ENCODE data around the gene YY2. TPM values are rescaled to one million over a fixed set of nuclear protein-coding genes. Genes with fewer than 3 reads are reported as not detected.
"Not testable (repeated sequence)": the region's sequence is repeated elsewhere in the genome, so short reads cannot be mapped to it uniquely, and the experiment has no call there.

YY2 gene
- total RNA-seq: under 1 TPM; 0.39 to 0.56 TPM

- Mint-ChIP-seq H3K4me3 (no peak within 1 kb of the TSS), H3K36me3 (ENCODE audit: low read depth) (peaks cover 21% of the 10 kb centered on the region), H3K9me3 (no peaks in the 10 kb centered on the region), H3K4me1 (no peaks in the 10 kb centered on the region), H3K27ac (no peak within 1 kb of the TSS), H3K27me3 (no peaks in the 10 kb centered on the region)
- no peak for ATAC-seq (replicated peaks)
Measured at GRCh38 chrX:21855937-21856415, at the start of gene YY2. YY2 (plus strand) TSS chrX:21855987; CDS start chrX:21856485, 498 bp downstream.

DNA sequence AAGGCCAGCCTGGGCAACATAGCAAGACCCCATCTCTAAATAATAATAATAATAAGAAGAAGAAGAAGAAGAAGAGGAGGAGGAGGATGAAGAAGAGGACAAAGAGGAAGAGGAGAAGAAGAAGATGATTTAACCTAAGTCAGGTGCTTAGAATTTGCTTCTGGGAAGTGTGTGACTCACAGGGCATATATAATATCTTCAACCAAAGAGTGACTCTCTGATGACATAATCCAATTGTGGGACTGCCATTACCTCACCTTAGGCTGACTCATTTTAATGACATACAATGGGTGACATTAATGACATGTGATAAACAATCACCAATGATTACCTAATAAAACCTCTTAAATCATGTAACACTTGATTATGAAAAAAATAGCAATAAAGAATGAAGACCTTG lies 49.1 kb upstream of the YY2 start:
- Mint-ChIP-seq H3K9me3 (no peaks in the 10 kb centered on the region), H3K27me3 (no peaks in the 10 kb centered on the region), H3K4me3 (no peak overlapping the region), H3K4me1 (no peaks in the 10 kb centered on the region), H3K36me3 (ENCODE audit: low read depth) (no peaks in the 10 kb centered on the region), H3K27ac (no peak overlapping the region)
- peak; percentile 77 for ATAC-seq (replicated peaks)

GRCh38 chrX:21811832-21812231 lies 44.0 kb upstream of the YY2 start:
- ATAC-seq (replicated peaks): no peak
- H3K27ac Mint-ChIP-seq: no peak overlapping the region
- H3K4me3 Mint-ChIP-seq: no peak overlapping the region
- no peaks in the 10 kb centered on the region for H3K36me3 Mint-ChIP-seq (ENCODE audit: low read depth)
- no peaks in the 10 kb centered on the region for H3K27me3 Mint-ChIP-seq
- no peaks in the 10 kb centered on the region for H3K9me3 Mint-ChIP-seq
- H3K4me1 Mint-ChIP-seq: no peaks in the 10 kb centered on the region

DNA sequence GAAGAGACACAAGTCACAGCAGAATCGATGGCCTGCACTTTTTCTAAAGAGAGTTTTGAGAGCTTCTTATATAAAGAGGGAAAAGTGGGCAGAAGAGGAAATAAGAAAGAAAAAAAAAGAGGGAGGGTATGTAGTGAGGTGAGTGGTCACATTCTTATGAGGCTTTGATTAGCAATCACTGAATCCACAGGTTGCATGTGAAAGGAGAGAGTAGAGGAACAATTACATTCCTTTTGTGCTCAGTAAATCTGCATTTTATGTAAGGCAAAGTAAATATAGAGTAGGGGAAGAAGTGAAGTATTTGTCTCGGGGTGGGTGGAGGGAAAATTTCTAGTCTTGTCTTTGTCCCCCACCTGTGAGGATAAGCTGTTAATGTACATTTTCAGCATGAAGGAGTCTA lies 43.2 kb upstream of the YY2 start:
- H3K4me1 Mint-ChIP-seq: no peaks in the 10 kb centered on the region

DNA sequence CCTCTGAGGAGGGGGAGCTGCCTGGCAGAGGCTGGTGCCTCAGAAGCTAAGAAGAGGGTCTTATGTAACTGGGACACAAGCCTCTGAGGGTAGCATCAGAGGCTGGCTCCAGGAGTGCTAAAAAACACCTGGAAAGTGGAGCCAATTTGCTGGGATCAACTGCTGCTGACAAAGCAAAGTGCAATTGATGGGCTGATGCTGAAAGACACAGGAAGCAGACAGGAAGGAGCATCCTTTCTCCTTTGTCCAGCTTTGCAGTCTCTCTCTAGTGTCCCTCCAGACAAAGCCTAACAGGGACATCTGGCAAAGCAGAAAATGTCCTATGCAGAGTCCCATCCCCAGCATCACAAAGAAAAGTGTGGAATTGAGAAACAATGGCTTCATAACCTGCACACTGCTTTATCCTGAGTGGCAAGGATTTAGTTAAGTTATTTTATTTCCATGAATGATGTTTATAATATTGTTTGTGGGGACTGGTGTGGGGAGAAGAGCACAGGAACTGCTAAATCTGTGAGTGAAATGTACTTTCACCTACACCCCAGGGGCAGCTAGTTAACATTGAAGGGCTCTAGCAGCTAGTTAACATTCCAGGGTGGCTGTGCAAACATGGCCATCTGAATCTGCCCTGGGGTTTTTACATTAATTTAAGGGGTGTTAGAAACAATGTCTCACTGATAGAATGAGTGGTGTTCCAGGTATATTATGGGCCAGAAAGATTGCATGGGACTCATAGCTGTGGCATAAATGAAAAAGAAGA lies 42.0 kb upstream of the YY2 start:
- H3K4me1 Mint-ChIP-seq: no peaks in the 10 kb centered on the region
- no peaks in the 10 kb centered on the region for H3K9me3 Mint-ChIP-seq
- H3K36me3 Mint-ChIP-seq (ENCODE audit: low read depth): no peaks in the 10 kb centered on the region
- no peak overlapping the region for H3K4me3 Mint-ChIP-seq
- H3K27ac Mint-ChIP-seq: no peak overlapping the region
- ATAC-seq (replicated peaks): no peak
- no peaks in the 10 kb centered on the region for H3K27me3 Mint-ChIP-seq

More for the DNA sequence above, 43.2 kb upstream of the YY2 start:
- ATAC-seq (replicated peaks): no peak
- no peaks in the 10 kb centered on the region for H3K36me3 Mint-ChIP-seq (ENCODE audit: low read depth)
- no peak overlapping the region for H3K27ac Mint-ChIP-seq
- no peaks in the 10 kb centered on the region for H3K9me3 Mint-ChIP-seq
- no peak overlapping the region for H3K4me3 Mint-ChIP-seq
- H3K27me3 Mint-ChIP-seq: no peaks in the 10 kb centered on the region

DNA sequence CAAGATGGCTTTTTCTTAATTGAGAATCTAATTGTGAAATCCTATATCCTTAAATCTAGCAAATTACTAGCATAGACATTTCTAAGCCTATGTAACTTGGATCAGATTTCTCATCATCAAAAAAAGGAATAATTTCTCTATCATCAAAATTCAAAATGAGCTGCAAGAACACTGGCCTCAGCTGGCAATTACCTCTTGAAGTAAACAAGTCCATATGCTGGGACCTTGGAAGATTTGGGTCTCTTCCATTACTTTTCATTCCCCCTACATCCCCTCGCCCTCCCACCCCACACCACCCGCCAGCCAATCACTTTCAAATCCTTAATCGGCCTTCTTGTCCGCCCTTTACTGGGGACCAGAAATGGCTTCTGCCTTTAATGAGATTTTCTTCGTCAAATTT lies 39.7 kb upstream of the YY2 start:
- Mint-ChIP-seq H3K9me3 (no peaks in the 10 kb centered on the region), H3K36me3 (ENCODE audit: low read depth) (no peaks in the 10 kb centered on the region), H3K4me3 (no peak overlapping the region)

GRCh38 chrX:21820170-21820569 lies 35.6 kb upstream of the YY2 start:
- not testable (repeated sequence) for ATAC-seq (replicated peaks); H3K4me1 Mint-ChIP-seq

More for the DNA sequence above, 39.7 kb upstream of the YY2 start:
- no peaks in the 10 kb centered on the region for H3K4me1 Mint-ChIP-seq
- H3K27ac Mint-ChIP-seq: no peak overlapping the region
- no peaks in the 10 kb centered on the region for H3K27me3 Mint-ChIP-seq
- no peak for ATAC-seq (replicated peaks)

DNA sequence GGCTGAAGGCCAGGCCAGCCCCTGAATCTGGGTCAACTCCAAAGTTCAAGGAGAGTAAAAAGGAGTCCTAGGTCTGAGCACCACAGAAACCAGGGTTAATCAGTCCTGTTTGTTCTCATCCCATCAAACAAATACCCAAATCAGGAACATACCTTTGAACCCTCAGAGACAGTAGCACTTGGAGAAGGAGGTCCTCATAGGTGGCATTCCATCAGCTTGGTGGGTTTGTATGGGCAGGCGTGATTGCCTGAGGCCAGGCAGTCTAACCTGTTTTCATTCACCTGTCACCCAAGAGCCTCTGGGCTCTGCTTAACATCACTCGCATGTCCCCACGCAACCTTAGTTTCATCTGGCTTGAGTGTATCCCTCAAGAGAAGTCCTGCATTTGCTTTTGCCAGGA lies 33.9 kb upstream of the YY2 start:
- H3K27ac Mint-ChIP-seq: no peak overlapping the region
- H3K27me3 Mint-ChIP-seq: no peaks in the 10 kb centered on the region

More at GRCh38 chrX:21820170-21820569, 35.6 kb upstream of the YY2 start:
- H3K27ac Mint-ChIP-seq; H3K36me3 Mint-ChIP-seq (ENCODE audit: low read depth); H3K27me3 Mint-ChIP-seq; H3K4me3 Mint-ChIP-seq; H3K9me3 Mint-ChIP-seq: not testable (repeated sequence)

GRCh38 chrX:21831496-21831895 lies 24.3 kb upstream of the YY2 start:
- no peaks in the 10 kb centered on the region for H3K9me3 Mint-ChIP-seq
- ATAC-seq (replicated peaks): no peak
- no peak overlapping the region for H3K4me3 Mint-ChIP-seq
- no peaks in the 10 kb centered on the region for H3K4me1 Mint-ChIP-seq
- H3K27me3 Mint-ChIP-seq: no peaks in the 10 kb centered on the region
- no peaks in the 10 kb centered on the region for H3K36me3 Mint-ChIP-seq (ENCODE audit: low read depth)
- no peak overlapping the region for H3K27ac Mint-ChIP-seq

More for the DNA sequence above, 33.9 kb upstream of the YY2 start:
- Mint-ChIP-seq H3K4me3 (no peak overlapping the region), H3K36me3 (ENCODE audit: low read depth) (no peaks in the 10 kb centered on the region), H3K4me1 (no peaks in the 10 kb centered on the region), H3K9me3 (no peaks in the 10 kb centered on the region)
- no peak for ATAC-seq (replicated peaks)

GRCh38 chrX:21837056-21837455 lies 18.7 kb upstream of the YY2 start:
- peaks cover 4% of the 10 kb centered on the region for H3K4me1 Mint-ChIP-seq
- H3K36me3 Mint-ChIP-seq (ENCODE audit: low read depth): no peaks in the 10 kb centered on the region
- no peaks in the 10 kb centered on the region for H3K9me3 Mint-ChIP-seq
- H3K27ac Mint-ChIP-seq: no peak overlapping the region
- no peak for ATAC-seq (replicated peaks)
- H3K4me3 Mint-ChIP-seq: no peak overlapping the region
- no peaks in the 10 kb centered on the region for H3K27me3 Mint-ChIP-seq

GRCh38 chrX:21838937-21839333 lies 16.9 kb upstream of the YY2 start:
- H3K9me3 Mint-ChIP-seq: no peaks in the 10 kb centered on the region
- no peaks in the 10 kb centered on the region for H3K27me3 Mint-ChIP-seq
- peaks cover 5% of the 10 kb centered on the region for H3K36me3 Mint-ChIP-seq (ENCODE audit: low read depth)
- H3K4me3 Mint-ChIP-seq: peak overlapping the region; percentile 86
- peaks cover 4% of the 10 kb centered on the region for H3K4me1 Mint-ChIP-seq
- ATAC-seq (replicated peaks): no peak
- H3K27ac Mint-ChIP-seq: peak overlapping the region; percentile 88

DNA sequence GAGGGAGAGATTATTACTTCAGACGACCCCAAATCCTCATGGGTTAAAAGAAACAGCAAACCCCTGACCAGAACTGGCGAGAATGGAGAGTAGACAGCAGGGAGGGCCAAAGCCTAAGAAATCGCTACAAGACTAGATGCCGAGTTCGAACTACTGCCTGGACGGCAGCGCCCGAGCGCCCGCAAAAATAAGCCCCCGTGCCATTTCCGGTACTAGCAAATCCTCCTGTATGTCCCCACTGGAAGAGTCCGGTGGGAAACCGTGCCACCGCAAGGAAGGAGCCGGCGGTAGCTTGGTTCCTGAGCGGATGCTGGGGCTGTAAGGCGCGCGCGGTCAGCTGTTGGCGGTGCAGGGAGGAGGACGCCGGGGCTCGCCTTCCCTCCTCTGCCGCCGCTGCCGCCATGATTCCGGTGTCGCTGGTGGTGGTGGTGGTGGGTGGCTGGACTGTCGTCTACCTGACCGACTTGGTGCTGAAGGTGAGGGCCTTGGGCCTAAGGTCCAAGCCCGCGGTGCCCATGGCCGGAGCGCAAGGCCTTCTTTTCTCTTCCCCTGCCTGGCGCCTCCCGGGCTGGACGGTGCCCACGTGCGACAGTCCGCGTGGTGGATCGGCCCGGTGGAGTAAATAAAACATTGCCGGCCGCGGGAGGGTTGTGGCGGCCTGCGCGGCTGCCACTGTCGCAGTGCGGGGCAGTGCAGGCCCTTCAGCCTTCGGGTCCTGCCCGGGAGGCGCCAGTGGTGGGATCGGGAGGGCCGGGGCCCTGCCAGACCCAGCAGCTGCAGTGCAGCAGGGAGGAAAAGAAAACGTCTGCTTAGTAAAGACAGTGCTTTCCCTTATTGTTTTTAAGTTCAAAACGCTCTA lies 16.2 kb upstream of the YY2 start, which contains the start of gene MBTPS2:
Gene MBTPS2 (plus strand): TSS at position 284 of the 859 bp plus-strand sequence. CDS start 118 bp downstream, at position 402.
- Mint-ChIP-seq H3K9me3 (no peaks in the 10 kb centered on the region), H3K27me3 (no peaks in the 10 kb centered on the region), H3K36me3 (ENCODE audit: low read depth) (peaks cover 5% of the 10 kb centered on the region), H3K27ac (peak within 1 kb of the TSS; percentile 88), H3K4me3 (peak within 1 kb of the TSS; percentile 86), H3K4me1 (peaks cover 4% of the 10 kb centered on the region)
- ATAC-seq (replicated peaks): peak; percentile 82

GRCh38 chrX:21840193-21840545 lies 15.6 kb upstream of the YY2 start:
- H3K4me1 Mint-ChIP-seq: peaks cover 4% of the 10 kb centered on the region
- no peaks in the 10 kb centered on the region for H3K27me3 Mint-ChIP-seq
- H3K9me3 Mint-ChIP-seq: no peaks in the 10 kb centered on the region
- H3K27ac Mint-ChIP-seq: peak overlapping the region; percentile 88
- H3K4me3 Mint-ChIP-seq: peak overlapping the region; percentile 86
- H3K36me3 Mint-ChIP-seq (ENCODE audit: low read depth): peaks cover 5% of the 10 kb centered on the region
- ATAC-seq (replicated peaks): peak; percentile 75

GRCh38 chrX:21843179-21843578 lies 12.6 kb upstream of the YY2 start:
- ATAC-seq (replicated peaks): no peak
- H3K9me3 Mint-ChIP-seq: no peaks in the 10 kb centered on the region
- H3K27ac Mint-ChIP-seq: no peak overlapping the region
- H3K4me3 Mint-ChIP-seq: no peak overlapping the region
- H3K27me3 Mint-ChIP-seq: no peaks in the 10 kb centered on the region
- peaks cover 20% of the 10 kb centered on the region for H3K36me3 Mint-ChIP-seq (ENCODE audit: low read depth)
- H3K4me1 Mint-ChIP-seq: peaks cover 4% of the 10 kb centered on the region

DNA sequence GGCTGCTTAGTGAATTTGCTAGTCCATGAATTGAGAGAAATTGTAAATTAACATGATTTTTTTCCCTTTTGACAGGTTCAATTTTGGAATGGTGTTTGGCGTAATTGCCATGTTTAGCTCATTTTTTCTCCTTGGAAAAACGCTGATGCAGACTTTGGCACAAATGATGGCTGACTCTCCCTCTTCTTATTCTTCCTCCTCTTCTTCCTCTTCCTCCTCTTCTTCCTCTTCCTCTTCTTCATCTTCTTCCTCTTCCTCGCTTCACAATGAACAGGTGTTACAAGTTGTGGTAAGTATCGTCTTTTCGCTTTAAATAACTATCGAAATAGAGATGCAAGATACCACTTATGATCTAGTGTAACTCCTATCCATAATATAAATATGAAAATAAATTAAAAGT lies 10.7 kb upstream of the YY2 start:
- Mint-ChIP-seq H3K27ac (no peak overlapping the region), H3K36me3 (ENCODE audit: low read depth) (peaks cover 20% of the 10 kb centered on the region), H3K9me3 (no peaks in the 10 kb centered on the region), H3K27me3 (no peaks in the 10 kb centered on the region), H3K4me1 (peaks cover 3% of the 10 kb centered on the region), H3K4me3 (no peak overlapping the region)
- no peak for ATAC-seq (replicated peaks)
